Tibial nerve (tissue), 4 donors: Measurements from ENCODE around the gene C2CD2L.

Experiments
- EP300 ChIP-seq, 2 donors: sonication (generic); formaldehyde crosslinking; IDR thresholded peaks; one replicate each; pipeline ENCODE4 v1.6.1; 2017; ENCODE audit warnings: antibody characterized with exemption in 2 of 2, mild to moderate bottlenecking in 1 of 2
- POLR2A ChIP-seq, 2 donors: fragments of 450-650 bp; IDR thresholded peaks; one replicate each; pipeline ENCODE4 v1.6.1; 2017; ENCODE audit warnings: antibody characterized with exemption in 2 of 2, mild to moderate bottlenecking in 2 of 2, moderate library complexity in 2 of 2
- TF ChIP-seq, protein P1 (sequence below), 5 experiments: fragments of 200-600 bp in 3 of 5; fragments of 450-650 bp in 2 of 5; sonication (generic) in 3 of 5; IDR thresholded peaks; one replicate each; pipeline ENCODE4 v1.5.1; 2016 to 2019; ENCODE audit warnings: antibody characterized with exemption in 5 of 5, mild to moderate bottlenecking in 3 of 5, moderate library complexity in 2 of 5

DNA sequence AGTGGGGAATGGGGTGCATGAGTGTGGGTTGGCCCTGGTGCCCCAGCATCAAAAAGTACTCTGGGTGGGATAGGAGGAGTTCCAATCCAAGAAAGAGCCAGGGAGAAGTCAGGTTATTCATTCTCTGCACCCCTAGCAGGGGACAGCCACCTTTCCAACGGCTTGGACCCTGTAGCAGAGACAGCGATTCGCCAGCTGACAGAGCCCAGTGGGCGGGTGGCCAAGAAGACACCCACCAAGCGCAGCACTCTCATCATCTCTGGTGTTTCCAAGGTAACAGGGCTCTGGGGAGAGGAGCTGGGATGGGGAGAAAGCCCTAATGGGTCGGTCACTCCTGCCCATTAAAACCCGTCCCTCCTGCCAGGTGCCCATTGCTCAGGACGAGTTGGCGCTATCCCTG lies 6.6 kb downstream of the C2CD2L start:
- TF ChIP-seq, protein P1, sequence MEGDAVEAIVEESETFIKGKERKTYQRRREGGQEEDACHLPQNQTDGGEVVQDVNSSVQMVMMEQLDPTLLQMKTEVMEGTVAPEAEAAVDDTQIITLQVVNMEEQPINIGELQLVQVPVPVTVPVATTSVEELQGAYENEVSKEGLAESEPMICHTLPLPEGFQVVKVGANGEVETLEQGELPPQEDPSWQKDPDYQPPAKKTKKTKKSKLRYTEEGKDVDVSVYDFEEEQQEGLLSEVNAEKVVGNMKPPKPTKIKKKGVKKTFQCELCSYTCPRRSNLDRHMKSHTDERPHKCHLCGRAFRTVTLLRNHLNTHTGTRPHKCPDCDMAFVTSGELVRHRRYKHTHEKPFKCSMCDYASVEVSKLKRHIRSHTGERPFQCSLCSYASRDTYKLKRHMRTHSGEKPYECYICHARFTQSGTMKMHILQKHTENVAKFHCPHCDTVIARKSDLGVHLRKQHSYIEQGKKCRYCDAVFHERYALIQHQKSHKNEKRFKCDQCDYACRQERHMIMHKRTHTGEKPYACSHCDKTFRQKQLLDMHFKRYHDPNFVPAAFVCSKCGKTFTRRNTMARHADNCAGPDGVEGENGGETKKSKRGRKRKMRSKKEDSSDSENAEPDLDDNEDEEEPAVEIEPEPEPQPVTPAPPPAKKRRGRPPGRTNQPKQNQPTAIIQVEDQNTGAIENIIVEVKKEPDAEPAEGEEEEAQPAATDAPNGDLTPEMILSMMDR (IDR thresholded peaks at IDR 0.05): no peak
- no peak for TF ChIP-seq POLR2A (IDR thresholded peaks at IDR 0.05)
- no peak for TF ChIP-seq EP300 (IDR thresholded peaks at IDR 0.05)
